MCF 10A (cell line): ENCODE data around the gene FAM219B. TPM values are rescaled to one million over a fixed set of nuclear protein-coding genes. Genes with fewer than 3 reads are reported as not detected.

ENCODE experiments used
- Bru-seq: library from RNA; stranded (reverse); fragments of 400-500 nt; gene quantifications from one replicate; lab custom pipeline; 2021; lab: Mats Ljungman, UMichigan
- BruChase-seq, 2 experiments: library from RNA; stranded (reverse); fragments of 400-500 nt; gene quantifications; one replicate each; lab custom pipeline; 2021; lab: Mats Ljungman, UMichigan
- BruUV-seq: library from RNA; stranded (reverse); fragments of 400-500 nt; replicated peaks from 2 replicates; lab custom pipeline; 2021; lab: Mats Ljungman, UMichigan
- CTCF ChIA-PET: fragments of 300-600 bp; sonication (Branson Sonifier 250); formaldehyde crosslinking; extraction: SDS; loops from one replicate; lab custom pipeline; 2021; ENCODE audit warnings: antibody characterized with exemption, inconsistent platforms; lab: Yijun Ruan, JAX
- POLR2A ChIA-PET: fragments of 300-600, 350-650 bp; sonication (Branson Sonifier 250); formaldehyde crosslinking; extraction: SDS; loops from one replicate; lab custom pipeline; 2020; ENCODE audit warnings: antibody characterized with exemption, inconsistent platforms; lab: Yijun Ruan, JAX
- DNase-seq: peaks from one replicate; pipeline ENCODE4 v3.0.0-alpha.2; 2018; ENCODE audit not compliant: unreplicated experiment
- H3K27ac Mint-ChIP-seq: one replicate; pipeline ENCODE4 v1.8.0; 2022; ENCODE audit warnings: mild to moderate bottlenecking, low read depth, mixed read lengths; ENCODE audit not compliant: unreplicated experiment
- H3K27me3 Mint-ChIP-seq: one replicate; pipeline ENCODE4 v1.8.0; 2022; ENCODE audit warnings: mixed read lengths; ENCODE audit not compliant: insufficient read depth, unreplicated experiment
- H3K36me3 Mint-ChIP-seq: one replicate; pipeline ENCODE4 v1.8.0; 2022; ENCODE audit warnings: mild to moderate bottlenecking, moderate library complexity, mixed read lengths; ENCODE audit not compliant: insufficient read depth, unreplicated experiment
- H3K4me1 Mint-ChIP-seq: one replicate; pipeline ENCODE4 v1.8.0; 2022; ENCODE audit warnings: mixed read lengths; ENCODE audit not compliant: insufficient read depth, unreplicated experiment
- H3K4me3 Mint-ChIP-seq: one replicate; pipeline ENCODE4 v1.8.0; 2022; ENCODE audit warnings: mild to moderate bottlenecking, moderate library complexity, mixed read lengths; ENCODE audit not compliant: unreplicated experiment
- H3K9me3 Mint-ChIP-seq: one replicate; pipeline ENCODE4 v1.8.0; 2022; ENCODE audit warnings: mixed read lengths; ENCODE audit not compliant: unreplicated experiment
- CTCF ChIP-seq: fragments of 200-600 bp; IDR thresholded peaks from one replicate; pipeline ENCODE4 v1.8.0; 2022; ENCODE audit warnings: antibody characterized with exemption, mild to moderate bottlenecking; ENCODE audit not compliant: unreplicated experiment
- intact Hi-C: fragments of 100-400 bp; cut with micrococcal nuclease; formaldehyde crosslinking; loops from 2 replicates; pipeline ENCODE4 v1.14.1; 2022
- long read RNA-seq: library from polyadenylated mRNA; stranded (forward); transcript quantifications from one replicate; pipeline ENCODE4 v2.0.0, GENCODE V29; 2022
- total RNA-seq: library from RNA; stranded (reverse); gene quantifications from 2 replicates; pipeline ENCODE4 v1.2.3, GENCODE V29; 2022

FAM219B gene, protein sequence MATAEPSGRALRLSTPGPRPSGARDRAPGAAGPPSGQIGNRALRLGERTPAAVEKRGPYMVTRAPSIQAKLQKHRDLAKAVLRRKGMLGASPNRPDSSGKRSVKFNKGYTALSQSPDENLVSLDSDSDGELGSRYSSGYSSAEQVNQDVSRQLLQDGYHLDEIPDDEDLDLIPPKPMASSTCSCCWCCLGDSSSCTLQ
- total RNA-seq: 62.9 and 68.4 TPM in 2 replicates
- percentile 78 among the genes with signal in this experiment for Bru-seq, nascent RNA
- percentile 84 among the genes with signal in this experiment for BruChase-seq, experiment 1, labeled RNA remaining after a 6-hour chase
- BruChase-seq, experiment 2, labeled RNA remaining after a 2-hour chase: percentile 85 among the genes with signal in this experiment
- long read RNA-seq, full-length matches to known transcripts: 37 of 76 reads
- long read RNA-seq, partial matches to known transcripts: 11 of 76 reads
- long read RNA-seq, other reads (novel, unspliced or antisense): 28 of 76 reads

- Mint-ChIP-seq H3K4me3 (peak within 1 kb of the TSS; percentile 95), H3K9me3 (no peaks in the 10 kb centered on the region), H3K27me3 (no peaks in the 10 kb centered on the region), H3K4me1 (peaks cover 15% of the 10 kb centered on the region), H3K36me3 (peaks cover 36% of the 10 kb centered on the region), H3K27ac (peak within 1 kb of the TSS; percentile 97)
- POLR2A ChIA-PET: interaction anchor here (0.6 to 2.6 kb wide), 32 partner anchors 9 to 1041 kb away, joined by 3 to 29 read pairs (median 5); partner anchors contain the start of genes C15orf39, COX5A, CSK and MPI
- peak; percentile 87 for DNase-seq
- no TSS peak for BruUV-seq
- CTCF ChIA-PET: interaction anchor here (0.7 to 1.6 kb wide), 8 partner anchors 9 to 323 kb away, joined by 3 to 10 read pairs (median 3); partner anchors contain the start of gene ULK3
- intact Hi-C loops: no loop called here
- no peak for TF ChIP-seq CTCF
These were observed at the start of gene FAM219B for GRCh38 chr15:74906450-74907162. FAM219B (minus strand) TSS chr15:74906851; CDS start chr15:74906800, 51 bp downstream.

- POLR2A ChIA-PET: interaction anchor here (0.8 to 1.9 kb wide), 6 partner anchors 11 to 341 kb away, joined by 3 to 5 read pairs (median 4); partner anchors contain the start of genes CLK3, CSK and FAM219B
- CTCF ChIA-PET: interaction anchor here (0.7 to 4.0 kb wide), 3 partner anchors 55 to 186 kb away, joined by 5 to 36 read pairs (median 7); no protein-coding TSS in a partner anchor
- Mint-ChIP-seq H3K4me1 (no peaks in the 10 kb centered on the region), H3K27ac (no peak overlapping the region), H3K36me3 (no peaks in the 10 kb centered on the region), H3K27me3 (no peaks in the 10 kb centered on the region), H3K4me3 (peak overlapping the region; percentile 68), H3K9me3 (no peaks in the 10 kb centered on the region)
- no TSS peak for BruUV-seq
- intact Hi-C loops: loop anchor here (10.0 kb wide), 1 partner anchor 581 kb away; no protein-coding TSS in a partner anchor
- no peak for DNase-seq
- no peak for TF ChIP-seq CTCF
These were observed 49.4 kb upstream of the FAM219B start for GRCh38 chr15:74955796-74956647.

DNA sequence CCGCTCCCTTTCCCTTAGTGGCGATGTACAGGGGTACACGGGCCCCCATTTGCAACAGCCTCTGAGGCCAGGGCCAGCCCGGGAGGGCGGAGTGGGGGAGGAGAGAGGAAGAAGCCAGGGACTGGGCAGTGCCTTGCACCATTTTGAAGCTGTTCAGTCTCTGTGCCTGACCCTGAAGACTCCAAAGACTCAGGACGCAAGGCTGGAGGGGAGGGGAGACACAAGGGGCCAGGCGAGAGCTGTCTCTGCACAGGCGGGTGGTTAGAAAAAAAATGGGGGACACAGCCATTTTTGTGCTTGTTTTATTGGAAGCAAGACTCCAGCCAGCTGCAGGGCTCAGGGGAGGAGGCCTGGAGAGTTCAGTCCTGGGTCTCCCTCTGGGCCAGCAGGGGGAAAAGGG, 48.4 kb upstream of the FAM219B start:
- POLR2A ChIA-PET: no interaction called here
- Mint-ChIP-seq H3K4me1 (peaks cover 6% of the 10 kb centered on the region), H3K36me3 (no peaks in the 10 kb centered on the region), H3K9me3 (no peaks in the 10 kb centered on the region), H3K27ac (no peak overlapping the region), H3K4me3 (no peak overlapping the region), H3K27me3 (no peaks in the 10 kb centered on the region)
- TF ChIP-seq CTCF: no peak
- DNase-seq: no peak
- intact Hi-C loops: loop anchor here (10.0 kb wide), 1 partner anchor 580 kb away; no protein-coding TSS in a partner anchor
- BruUV-seq: no TSS peak
- CTCF ChIA-PET: interaction anchor here (0.5 to 4.0 kb wide), 4 partner anchors 185 to 319 kb away, joined by 3 to 36 read pairs (median 4); no protein-coding TSS in a partner anchor
